PC-3 (cell line): ENCODE results near the gene SLC4A2.
A peak's percentile ranks its signal among the peaks of the same experiment; 100 is the strongest.

Source experiments
- CTCF ChIP-seq: fragments of 300-600 bp; sonication (generic); conservative IDR thresholded peaks from 2 replicates; pipeline ENCODE4 v1.5.1; 2017; ENCODE audit warnings: antibody characterized with exemption, low read depth, mild to moderate bottlenecking, low read length
- EZH2 ChIP-seq: fragments of 300-600 bp; sonication (generic); IDR thresholded peaks from one replicate; pipeline ENCODE4 v1.6.1; 2017; ENCODE audit warnings: antibody characterized with exemption, mild to moderate bottlenecking, low read length; ENCODE audit not compliant: unreplicated experiment

- TF ChIP-seq CTCF: peak; percentile 49
- no peak for TF ChIP-seq EZH2
Observed at GRCh38 chr7:151076863-151077704, 17.7 kb downstream of the SLC4A2 start.
